Eye (tissue), 1 donor: Measurements from ENCODE around the gene CDC7.
A peak's percentile ranks its signal among the peaks of the same experiment; 100 is the strongest.

Source experiments
- DNase-seq: peaks from one replicate; pipeline ENCODE4 v3.0.0-alpha.2; 2015

CDC7 gene

GRCh38 chr1:91549041-91549735 is 48.5 kb downstream of the CDC7 start:
- DNase-seq, result no peak

- no peak for DNase-seq
Measured at GRCh38 chr1:91550961-91551360, 50.3 kb downstream of the CDC7 start.

GRCh38 chr1:91552091-91552490 is 51.4 kb downstream of the CDC7 start:
- no peak for DNase-seq

- no peak for DNase-seq
Measured at GRCh38 chr1:91552596-91552995, 51.9 kb downstream of the CDC7 start.

DNA sequence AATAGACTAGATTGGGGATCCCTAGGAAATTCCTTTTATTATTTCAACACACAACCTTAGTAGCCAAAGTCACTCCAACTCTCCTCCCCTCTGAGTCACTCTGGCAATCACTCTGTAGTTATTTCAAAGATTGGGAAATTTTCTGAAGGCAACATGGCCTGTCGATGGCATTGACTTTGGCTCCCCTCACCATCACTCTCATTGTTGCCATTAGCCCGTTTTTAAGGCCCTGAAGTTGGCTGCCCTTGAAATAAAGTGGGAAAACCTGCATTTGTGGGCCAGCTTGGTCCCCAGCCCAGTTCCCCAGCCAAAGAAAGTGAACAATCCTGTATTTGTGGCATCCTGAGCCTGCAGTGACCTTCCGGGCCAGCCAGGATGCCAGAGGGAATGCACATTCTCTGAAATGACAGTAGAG is 52.5 kb downstream of the CDC7 start:
- DNase-seq, result no peak

DNA sequence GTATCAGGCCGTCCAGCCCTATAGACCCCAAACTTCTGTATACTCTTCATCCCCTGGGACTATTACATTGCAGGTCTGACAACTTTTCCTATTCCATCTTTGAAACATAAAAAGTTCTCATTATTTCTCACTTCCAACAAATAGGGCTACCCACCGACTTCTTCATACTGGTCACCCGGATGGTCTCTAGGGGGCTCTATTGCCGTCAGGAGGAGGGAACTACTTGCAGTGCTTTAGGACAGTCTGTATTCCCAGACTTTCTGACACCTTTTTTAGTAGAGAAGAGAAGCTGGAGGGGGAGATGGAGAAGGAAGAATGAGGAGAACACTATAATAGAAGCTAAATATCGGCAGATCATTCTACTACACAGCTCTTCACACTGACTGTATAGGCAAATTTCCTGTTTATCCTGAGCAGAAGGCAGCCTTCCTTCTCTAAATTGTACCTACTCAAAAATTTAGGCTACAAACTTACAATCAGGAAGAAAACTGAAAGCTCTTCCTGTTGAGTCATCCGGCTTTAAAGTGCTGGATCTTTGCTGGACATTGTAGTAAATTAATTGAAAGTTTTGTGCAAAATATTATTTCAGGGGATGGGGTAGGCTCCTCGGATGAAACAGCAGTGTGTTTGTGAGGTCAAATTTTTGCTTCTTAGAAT is 54.6 kb downstream of the CDC7 start:
- peak; percentile 27 for DNase-seq

GRCh38 chr1:91555821-91556531 is 55.3 kb downstream of the CDC7 start:
- no peak for DNase-seq

DNA sequence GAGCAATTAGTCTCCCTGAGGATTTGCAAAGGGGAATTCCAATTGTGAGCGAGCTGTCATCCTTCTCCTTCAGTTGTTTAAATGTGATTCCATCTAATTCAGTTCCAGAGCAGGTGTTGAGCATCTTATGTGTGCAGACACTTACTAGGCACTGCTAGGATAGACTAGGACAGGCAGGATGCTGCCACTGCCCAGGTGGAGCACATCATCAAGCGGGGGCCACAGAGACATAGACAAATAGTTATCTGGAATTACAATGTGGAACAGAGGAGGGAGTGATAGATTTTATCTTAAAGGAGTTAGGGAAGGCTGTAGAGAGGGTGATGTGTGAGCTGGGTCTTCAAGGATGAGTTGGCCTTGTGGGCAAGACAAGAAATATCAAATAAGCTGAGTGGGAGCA is 55.9 kb downstream of the CDC7 start:
- DNase-seq, result no peak

GRCh38 chr1:91557039-91557690 is 56.5 kb downstream of the CDC7 start:
- DNase-seq, result no peak

- no peak for DNase-seq
Measured at GRCh38 chr1:91557826-91558225, 57.2 kb downstream of the CDC7 start.

DNA sequence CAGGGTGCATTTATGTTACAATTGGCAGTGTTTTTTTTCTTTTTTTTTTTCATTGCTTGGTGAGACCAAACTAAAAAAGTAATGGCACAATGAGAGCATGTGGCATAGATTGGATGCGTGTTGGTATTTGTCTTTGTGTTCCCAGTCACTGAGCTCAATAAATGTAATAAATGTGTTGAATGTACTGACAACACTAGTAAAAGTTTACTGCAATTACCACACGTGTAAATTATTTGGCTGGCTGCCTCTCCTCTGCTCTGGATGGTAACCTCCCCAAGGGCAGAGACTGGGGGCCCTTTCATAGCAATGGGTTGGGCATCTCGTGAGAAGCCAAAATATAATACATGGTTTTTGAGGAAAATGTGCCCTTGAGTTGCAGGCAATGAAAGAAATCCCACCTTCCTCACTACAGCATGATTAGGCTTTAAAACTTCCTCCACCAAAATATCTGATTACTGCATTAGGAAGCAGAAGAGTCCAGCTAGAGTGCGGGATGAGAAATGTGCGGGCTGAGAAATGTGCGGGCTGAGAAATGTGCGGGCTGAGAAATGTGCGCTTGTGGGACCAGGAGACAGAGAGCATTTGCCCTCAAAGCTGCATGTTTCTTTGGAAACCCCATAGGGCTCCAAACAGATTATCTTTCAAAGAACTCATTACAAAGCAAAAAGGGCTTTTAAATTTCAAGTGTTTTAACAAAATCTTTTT is 58.5 kb downstream of the CDC7 start:
- DNase-seq, result no peak

GRCh38 chr1:91559838-91560565 is 59.4 kb downstream of the CDC7 start:
- no peak for DNase-seq

GRCh38 chr1:91564888-91565701 is 64.4 kb downstream of the CDC7 start:
- peak; percentile 48 for DNase-seq

DNA sequence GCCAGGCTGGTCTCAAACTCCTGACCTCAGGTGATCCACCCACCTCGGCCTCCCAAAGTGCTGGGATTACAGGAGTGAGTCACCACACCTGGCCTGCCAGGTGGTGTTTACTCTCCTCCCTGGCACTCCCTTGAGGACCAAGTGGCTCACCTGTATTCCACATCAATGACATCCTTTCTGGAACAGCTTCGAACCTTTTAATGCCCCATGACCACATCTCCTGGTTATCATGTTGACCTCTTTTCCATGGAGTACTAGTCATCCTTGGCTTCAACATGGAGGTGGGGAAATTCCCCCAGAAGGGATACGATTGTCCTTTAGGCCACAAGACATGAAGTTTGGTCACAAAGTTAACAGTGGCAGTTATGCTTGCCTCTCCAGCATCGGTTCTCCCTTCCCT is 66.9 kb downstream of the CDC7 start:
- no peak for DNase-seq

GRCh38 chr1:91568261-91568660 is 67.6 kb downstream of the CDC7 start:
- DNase-seq, result no peak

- peak; percentile 44 for DNase-seq
Measured at GRCh38 chr1:91569411-91570119, 68.9 kb downstream of the CDC7 start.

DNA sequence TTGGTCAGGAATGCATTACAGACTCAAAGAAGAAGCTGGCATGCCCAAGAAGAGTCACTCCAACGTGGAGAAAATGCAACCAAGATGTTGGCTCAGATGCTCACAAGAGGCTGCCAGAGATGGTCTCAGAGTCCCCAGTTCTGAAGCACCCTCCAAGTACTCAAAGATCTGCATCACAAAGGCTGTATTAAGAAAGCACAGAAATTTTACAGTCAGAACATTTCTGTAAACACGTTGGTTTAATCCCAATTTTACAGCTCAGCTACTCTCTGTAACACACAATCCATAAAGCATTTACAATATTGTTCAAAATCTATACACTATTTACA is 69.4 kb downstream of the CDC7 start:
- DNase-seq, result no peak

DNA sequence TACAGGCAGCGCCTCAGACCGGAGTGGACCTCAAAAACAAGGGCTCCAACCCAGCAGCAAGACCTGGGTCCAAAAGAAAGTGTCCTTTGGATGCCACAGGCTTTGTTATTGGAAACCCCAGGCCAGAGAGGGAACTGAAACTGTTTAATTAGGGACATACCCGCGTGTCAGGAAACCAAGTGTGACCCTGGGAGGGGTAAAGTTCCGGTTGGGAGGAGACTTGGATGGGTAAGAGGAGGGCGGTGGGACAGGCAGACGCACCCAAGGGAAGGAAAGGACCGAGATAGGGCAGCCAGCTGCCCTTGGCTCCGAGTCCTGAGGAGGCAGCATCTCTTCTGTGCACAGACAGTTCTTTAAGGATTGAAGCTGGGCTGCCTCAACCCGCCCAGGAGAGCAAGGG is 71.4 kb downstream of the CDC7 start:
- no peak for DNase-seq
